ENCODE data around the gene CFAP61.

Gene CFAP61

DNA sequence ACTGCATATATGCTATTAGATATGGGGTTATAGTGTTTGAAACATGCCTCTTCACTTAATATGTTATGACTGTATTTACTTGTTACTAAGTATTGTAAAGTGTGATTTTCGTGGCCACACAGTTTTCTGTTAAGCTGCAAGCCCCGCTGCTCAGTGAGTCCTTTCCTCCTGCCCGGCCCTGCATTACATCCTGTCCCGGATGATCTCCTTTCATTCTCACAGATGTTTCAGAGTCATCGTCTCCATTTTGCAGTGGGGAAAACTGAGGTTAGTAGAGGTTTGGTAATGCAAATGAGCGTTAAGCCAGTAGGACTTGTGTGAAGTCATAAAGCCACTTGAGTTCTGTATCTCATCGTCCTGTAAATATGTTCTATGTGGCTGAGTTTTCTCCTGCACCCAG, 155.5 kb downstream of the CFAP61 start:
- no peak for DNase-seq (ENCODE audit: extremely low read depth, low read depth)
- TF ChIP-seq, protein P1, sequence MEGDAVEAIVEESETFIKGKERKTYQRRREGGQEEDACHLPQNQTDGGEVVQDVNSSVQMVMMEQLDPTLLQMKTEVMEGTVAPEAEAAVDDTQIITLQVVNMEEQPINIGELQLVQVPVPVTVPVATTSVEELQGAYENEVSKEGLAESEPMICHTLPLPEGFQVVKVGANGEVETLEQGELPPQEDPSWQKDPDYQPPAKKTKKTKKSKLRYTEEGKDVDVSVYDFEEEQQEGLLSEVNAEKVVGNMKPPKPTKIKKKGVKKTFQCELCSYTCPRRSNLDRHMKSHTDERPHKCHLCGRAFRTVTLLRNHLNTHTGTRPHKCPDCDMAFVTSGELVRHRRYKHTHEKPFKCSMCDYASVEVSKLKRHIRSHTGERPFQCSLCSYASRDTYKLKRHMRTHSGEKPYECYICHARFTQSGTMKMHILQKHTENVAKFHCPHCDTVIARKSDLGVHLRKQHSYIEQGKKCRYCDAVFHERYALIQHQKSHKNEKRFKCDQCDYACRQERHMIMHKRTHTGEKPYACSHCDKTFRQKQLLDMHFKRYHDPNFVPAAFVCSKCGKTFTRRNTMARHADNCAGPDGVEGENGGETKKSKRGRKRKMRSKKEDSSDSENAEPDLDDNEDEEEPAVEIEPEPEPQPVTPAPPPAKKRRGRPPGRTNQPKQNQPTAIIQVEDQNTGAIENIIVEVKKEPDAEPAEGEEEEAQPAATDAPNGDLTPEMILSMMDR (IDR thresholded peaks at IDR 0.05; ENCODE audit: low read depth, low read length): no peak

DNA sequence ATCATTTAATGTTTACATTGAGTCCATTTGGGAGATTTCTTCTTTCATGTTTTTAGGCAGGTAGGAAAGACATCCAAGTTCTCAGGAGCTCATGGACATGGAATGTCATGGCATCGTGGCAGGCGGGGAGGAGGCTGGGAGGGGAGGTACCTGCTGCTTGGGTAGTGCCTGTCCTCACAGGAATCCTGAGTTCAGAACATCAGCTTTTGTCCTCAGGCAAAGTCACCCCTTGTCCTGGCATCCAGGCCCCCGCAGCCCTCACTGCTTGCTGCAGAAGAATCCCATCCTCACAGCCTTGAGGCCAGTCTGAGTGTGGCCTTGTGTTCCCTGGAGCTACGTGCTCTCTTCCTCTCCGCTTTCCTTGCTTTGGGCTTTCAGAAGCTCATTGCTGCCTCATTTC, 157.4 kb downstream of the CFAP61 start:
- DNase-seq (ENCODE audit: extremely low read depth, low read depth): no peak
- TF ChIP-seq, protein P1 (IDR thresholded peaks at IDR 0.05; ENCODE audit: low read depth, low read length): no peak

DNA sequence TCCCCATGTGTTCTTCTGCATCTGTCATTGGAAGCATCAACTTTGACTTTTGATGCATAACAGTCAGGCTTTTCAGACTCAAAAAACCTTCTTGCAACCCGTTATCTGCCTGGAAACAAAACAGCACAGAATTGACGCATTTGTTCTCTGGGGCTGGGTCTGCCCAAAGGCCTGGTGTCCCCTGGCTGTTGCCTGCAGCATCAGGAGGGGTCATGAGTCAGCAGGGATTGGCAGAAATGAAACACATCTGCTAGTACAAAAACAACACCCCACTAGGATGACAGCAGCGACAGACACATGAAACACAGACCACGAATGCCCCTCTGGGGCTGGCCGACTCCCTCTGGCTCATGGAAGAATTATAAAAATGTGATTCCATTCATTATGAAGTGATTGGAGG, 158.0 kb downstream of the CFAP61 start:
- no peak for DNase-seq (ENCODE audit: extremely low read depth, low read depth)

DNA sequence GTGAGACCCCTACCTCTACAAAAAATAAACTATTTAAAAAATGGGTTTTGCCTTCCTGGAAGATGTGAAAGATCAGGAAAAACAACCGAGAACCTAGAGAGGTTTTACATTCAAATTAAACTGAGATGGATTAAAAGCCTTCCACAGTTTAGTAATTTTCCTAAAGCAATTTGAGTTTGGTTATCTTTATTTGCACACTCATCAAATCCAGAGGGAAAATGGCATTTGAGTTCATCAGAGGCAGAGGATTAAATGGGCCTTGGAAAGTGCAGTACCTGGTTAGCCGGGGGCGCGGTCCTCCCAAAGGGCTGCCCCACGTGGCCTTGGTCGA, 158.6 kb downstream of the CFAP61 start:
- DNase-seq (ENCODE audit: extremely low read depth, low read depth): no peak
- TF ChIP-seq, protein P1 (IDR thresholded peaks at IDR 0.05; ENCODE audit: low read depth, low read length): no peak

More for the DNA sequence above, 158.0 kb downstream of the CFAP61 start:
- TF ChIP-seq, protein P1 (IDR thresholded peaks at IDR 0.05; ENCODE audit: low read depth, low read length): no peak

DNA sequence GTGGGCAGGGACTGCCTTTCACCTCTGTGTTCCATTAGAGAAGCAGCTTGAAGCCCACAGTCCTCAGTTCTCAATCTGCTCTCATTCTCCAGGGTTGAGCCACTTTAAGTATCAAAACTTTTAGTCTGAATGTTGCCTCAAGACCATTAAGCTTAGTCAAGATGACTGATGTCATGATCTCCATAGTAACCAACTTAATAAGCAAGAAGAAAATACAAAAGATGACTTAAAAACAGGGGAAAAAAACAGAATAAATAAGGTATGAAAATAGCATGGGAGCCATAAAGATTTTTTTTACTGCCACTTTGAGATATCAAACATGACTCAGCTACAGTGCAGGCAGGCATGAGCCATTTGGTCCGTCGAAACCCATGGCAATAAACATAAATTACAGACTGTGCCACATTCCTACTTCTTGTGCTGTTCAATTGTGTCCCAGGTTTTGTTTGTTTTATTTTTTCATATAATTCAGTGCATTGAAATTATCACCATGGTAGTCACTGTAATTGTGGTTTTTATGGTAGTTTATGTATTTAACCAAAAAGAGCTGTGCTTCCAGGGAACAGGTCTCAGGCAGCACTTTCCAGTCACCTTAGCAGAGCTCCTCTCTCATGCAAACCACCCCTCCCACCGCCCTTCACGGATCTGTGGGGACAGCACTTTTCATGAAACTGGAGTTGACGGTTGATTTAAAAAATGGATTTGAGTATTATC, 159.1 kb downstream of the CFAP61 start:
- TF ChIP-seq, protein P1 (IDR thresholded peaks at IDR 0.05; ENCODE audit: low read depth, low read length): no peak
- no peak for DNase-seq (ENCODE audit: extremely low read depth, low read depth)

DNA sequence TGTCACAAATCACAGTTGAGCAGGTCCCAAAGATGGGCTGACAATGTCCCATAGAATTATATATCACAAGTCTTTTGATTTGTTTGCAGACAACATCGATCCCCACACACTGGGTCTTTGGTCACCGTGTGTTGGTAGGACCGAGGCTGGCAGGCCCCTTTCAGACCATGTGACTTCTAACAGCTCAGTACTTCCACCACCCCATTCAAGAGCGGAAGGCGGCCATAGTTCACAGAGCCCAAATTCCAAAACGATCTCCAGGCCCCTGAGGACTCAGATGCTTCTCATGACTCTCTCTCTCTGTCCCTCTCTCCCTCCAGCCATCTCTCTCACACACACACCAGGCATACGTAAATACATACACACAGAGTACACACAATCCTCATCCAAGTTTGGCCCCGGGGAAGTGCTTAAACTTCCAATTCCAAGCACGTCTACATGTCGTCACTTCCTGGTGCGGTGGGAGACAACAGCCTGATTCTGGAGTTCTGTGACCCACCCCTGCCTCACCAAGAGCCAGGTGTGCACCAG, 159.7 kb downstream of the CFAP61 start:
- TF ChIP-seq, protein P1 (IDR thresholded peaks at IDR 0.05; ENCODE audit: low read depth, low read length): no peak

DNA sequence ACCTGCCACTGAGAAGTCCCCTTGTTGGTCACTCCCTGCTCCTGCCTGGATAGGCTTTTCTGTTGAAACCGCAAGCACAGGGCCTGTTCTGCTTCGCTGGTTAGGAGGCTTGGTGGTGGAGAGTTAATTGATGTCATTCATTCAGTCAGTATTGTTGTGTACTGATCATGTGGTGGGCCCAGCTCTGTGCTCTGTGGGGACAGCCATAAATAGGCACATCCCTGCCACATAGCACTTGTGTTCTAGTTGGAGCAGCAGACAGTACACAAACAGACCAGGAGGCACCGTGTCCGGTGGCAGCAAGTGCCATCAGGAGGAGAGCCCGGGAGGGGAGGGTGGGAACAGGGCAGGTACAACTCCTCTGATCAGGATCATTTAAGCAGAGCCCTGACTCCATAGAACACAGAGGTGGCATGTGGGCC, 160.4 kb downstream of the CFAP61 start:
- no peak for DNase-seq (ENCODE audit: extremely low read depth, low read depth)
- TF ChIP-seq, protein P1 (IDR thresholded peaks at IDR 0.05; ENCODE audit: low read depth, low read length): no peak

More for the DNA sequence above, 159.7 kb downstream of the CFAP61 start:
- DNase-seq (ENCODE audit: extremely low read depth, low read depth): no peak
